Measurements from ENCODE around the gene CDS2. TPM values are rescaled to one million over a fixed set of nuclear protein-coding genes. Genes with fewer than 3 reads are reported as not detected.

CDS2 gene
- total and polyA plus RNA-seq, 2 experiments from 2014 or later: 16.8 to 40.8 TPM

- TF ChIP-seq, protein P1, sequence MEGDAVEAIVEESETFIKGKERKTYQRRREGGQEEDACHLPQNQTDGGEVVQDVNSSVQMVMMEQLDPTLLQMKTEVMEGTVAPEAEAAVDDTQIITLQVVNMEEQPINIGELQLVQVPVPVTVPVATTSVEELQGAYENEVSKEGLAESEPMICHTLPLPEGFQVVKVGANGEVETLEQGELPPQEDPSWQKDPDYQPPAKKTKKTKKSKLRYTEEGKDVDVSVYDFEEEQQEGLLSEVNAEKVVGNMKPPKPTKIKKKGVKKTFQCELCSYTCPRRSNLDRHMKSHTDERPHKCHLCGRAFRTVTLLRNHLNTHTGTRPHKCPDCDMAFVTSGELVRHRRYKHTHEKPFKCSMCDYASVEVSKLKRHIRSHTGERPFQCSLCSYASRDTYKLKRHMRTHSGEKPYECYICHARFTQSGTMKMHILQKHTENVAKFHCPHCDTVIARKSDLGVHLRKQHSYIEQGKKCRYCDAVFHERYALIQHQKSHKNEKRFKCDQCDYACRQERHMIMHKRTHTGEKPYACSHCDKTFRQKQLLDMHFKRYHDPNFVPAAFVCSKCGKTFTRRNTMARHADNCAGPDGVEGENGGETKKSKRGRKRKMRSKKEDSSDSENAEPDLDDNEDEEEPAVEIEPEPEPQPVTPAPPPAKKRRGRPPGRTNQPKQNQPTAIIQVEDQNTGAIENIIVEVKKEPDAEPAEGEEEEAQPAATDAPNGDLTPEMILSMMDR (conservative IDR thresholded peaks at IDR 0.05; ENCODE audit: low read depth in 2 of 2): no peak
- TF ChIP-seq ZNF462 (CRISPR knock-in tag; IDR thresholded peaks at IDR 0.05) (no peak), ZNF331 (CRISPR knock-in tag; IDR thresholded peaks at IDR 0.05; ENCODE audit: low read depth) (no peak), STAT1 (IDR thresholded peaks at IDR 0.05; ENCODE audit: unreplicated experiment) (no peak)
Measured at GRCh38 chr20:5181492-5181891, 54.7 kb downstream of the CDS2 start (continued).

DNA sequence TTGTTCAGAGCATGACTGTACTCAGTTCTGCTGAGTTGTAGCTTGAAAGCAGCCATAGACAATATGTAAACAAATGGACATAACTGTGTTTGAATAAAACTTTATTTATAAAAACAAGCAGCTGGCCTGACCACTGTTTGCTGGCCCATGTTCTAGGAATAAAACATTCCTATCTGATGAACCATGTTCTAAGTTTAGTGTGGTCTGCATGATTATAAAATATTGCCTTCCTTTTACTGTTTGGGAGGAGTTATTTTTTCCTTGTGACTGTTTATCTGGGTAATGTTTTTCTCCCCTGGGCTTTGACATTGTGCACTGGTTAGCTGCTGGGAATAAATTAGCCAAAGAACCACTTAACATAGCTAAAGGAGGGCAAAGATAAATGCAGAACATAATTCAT is 55.1 kb downstream of the CDS2 start:
- H3K36me3 Mint-ChIP-seq (ENCODE audit: low read depth): peaks cover 30% of the 10 kb centered on the region; the same call in 2 of the 3 replicates
- DNase-seq (ENCODE audit: low spot score): no peak
- TF ChIP-seq NANOG (IDR thresholded peaks at IDR 0.05; ENCODE audit: borderline replicate concordance) (no peak), EZH2phosphoT487 (IDR thresholded peaks at IDR 0.05; ENCODE audit: unreplicated experiment) (no peak), ZNF462 (CRISPR knock-in tag; IDR thresholded peaks at IDR 0.05) (no peak)

More for the DNA sequence above, 55.1 kb downstream of the CDS2 start:
- peaks cover 19% of the 10 kb centered on the region for H3K4me1 Mint-ChIP-seq
- no peaks in the 10 kb centered on the region for H3K9me2 ChIP-seq (ENCODE audit: insufficient read depth)
- no peak overlapping the region for H3K4me3 Mint-ChIP-seq
- H3K27ac Mint-ChIP-seq: no peak overlapping the region
- H3K27me3 ChIP-seq (ENCODE audit: insufficient read depth): no peaks in the 10 kb centered on the region
- H3F3A ChIP-seq (replicated peaks; ENCODE audit: low read depth): 0 out of 2 replicates have a peak, but pooled peaks cover 5% of the 10 kb centered on the region
- H3K4me1 ChIP-seq (ENCODE audit: insufficient read depth): peaks cover 19% of the 10 kb centered on the region
- no peak overlapping the region for H3K4me3 ChIP-seq
- peaks cover 14% of the 10 kb centered on the region for H3K36me3 ChIP-seq (ENCODE audit: insufficient read depth)
- H4K20me1 ChIP-seq (replicated peaks; ENCODE audit: insufficient read depth): no peaks in the 10 kb centered on the region; the same call in 1 of the 2 replicates
- no peaks in the 10 kb centered on the region; the same call in 1 of the 2 replicates for H3K79me2 ChIP-seq (replicated peaks; ENCODE audit: insufficient read depth)
- ATAC-seq: no peak
- H3K9me3 Mint-ChIP-seq: no peaks in the 10 kb centered on the region
- H3K27me3 Mint-ChIP-seq (ENCODE audit: insufficient read depth, low read depth, poor library complexity): peaks cover 4% of the 10 kb centered on the region
- no peak overlapping the region for H3K4me2 ChIP-seq
- no peak overlapping the region for H3K27ac ChIP-seq (ENCODE audit: low read depth)
- H2AFZ ChIP-seq: no peak overlapping the region
